Endothelial cell of umbilical vein (primary cell): ENCODE measurements around the gene ADPRH. TPM values are rescaled to one million over a fixed set of nuclear protein-coding genes. Genes with fewer than 3 reads are reported as not detected.

Source experiments
- BruUV-seq: library from RNA; stranded (reverse); fragments of 400-500 nt; replicated peaks from 2 replicates; lab custom pipeline; 2021; lab: Mats Ljungman, UMichigan
- CTCF ChIA-PET: fragments of 300-600, 350-600 bp; sonication (Branson Sonifier 250); formaldehyde crosslinking; loops from one replicate; lab custom pipeline; 2021; ENCODE audit warnings: antibody characterized with exemption, inconsistent platforms; lab: Charles Lee
- POLR2A ChIA-PET: fragments of 300-600, 350-600 bp; sonication (Branson Sonifier 250); formaldehyde crosslinking; loops from one replicate; lab custom pipeline; 2021; ENCODE audit warnings: antibody characterized with exemption, inconsistent platforms; lab: Charles Lee
- DNase-seq: peaks from one replicate; pipeline ENCODE4 v3.0.0-alpha.2; 2011; ENCODE audit warnings: low read depth, low spot score
- FAIRE-seq: peaks from 2 replicates; lab custom pipeline; 2011; peaks lifted over from hg19 to GRCh38; lab: Jason Lieb, UNC
- H2AFZ ChIP-seq: 2 replicates; pipeline ENCODE4 v1.6.0; 2012; ENCODE audit warnings: low read depth, low read length, control low read depth, inconsistent platforms
- H3K27ac ChIP-seq: 2 replicates; pipeline ENCODE4 v1.5.1; 2011; ENCODE audit warnings: low read depth, mild to moderate bottlenecking, control low read depth, low read length, moderate library complexity; ENCODE audit not compliant: insufficient read depth
- H3K27me3 ChIP-seq, 2 experiments: 2 replicates each; pipeline versions ENCODE4 v1.6.0 to v1.6.1; 2011; ENCODE audit warnings: low read length in 2 of 2, mixed read lengths in 1 of 2; ENCODE audit not compliant: control insufficient read depth in 2 of 2, insufficient read depth in 2 of 2
- H3K36me3 ChIP-seq, 2 experiments: 2 replicates in 1 of 2; 3 replicates in 1 of 2; pipeline ENCODE4 v1.5.1; 2011; ENCODE audit warnings: low read length in 2 of 2, mild to moderate bottlenecking in 1 of 2, moderate library complexity in 1 of 2; ENCODE audit not compliant: control insufficient read depth in 2 of 2, insufficient read depth in 2 of 2; ENCODE audit errors: extremely low read depth in 1 of 2
- H3K4me1 ChIP-seq: 3 replicates; pipeline ENCODE4 v1.5.1; 2011; ENCODE audit warnings: mild to moderate bottlenecking, low read length; ENCODE audit not compliant: control insufficient read depth, insufficient read depth; ENCODE audit errors: extremely low read depth
- H3K4me2 ChIP-seq: 2 replicates; pipeline ENCODE4 v1.6.1; 2011; ENCODE audit warnings: low read length, control low read depth, mixed read lengths; ENCODE audit not compliant: insufficient read depth
- H3K4me3 ChIP-seq, 3 experiments: fragments of 200-600 bp in 1 of 3; sonication (generic), shearing (Covaris generic) in 1 of 3; replicated peaks in 1 of 3; 2 replicates each; pipeline ENCODE4 v1.5.1; 2011 to 2016; ENCODE audit warnings: control low read depth in 3 of 3, low read length in 3 of 3, mild to moderate bottlenecking in 2 of 3, inconsistent platforms in 1 of 3, low read depth in 1 of 3, moderate library complexity in 1 of 3; ENCODE audit not compliant: insufficient read depth in 1 of 3
- H3K79me2 ChIP-seq: 2 replicates; pipeline ENCODE4 v1.6.0; 2012; ENCODE audit warnings: low read length, inconsistent platforms; ENCODE audit not compliant: control insufficient read depth, insufficient read depth
- H3K9ac ChIP-seq: replicated peaks from 2 replicates; pipeline ENCODE3; 2011; ENCODE audit warnings: low read length, control low read depth; ENCODE audit not compliant: insufficient read depth; ENCODE audit errors: extremely low read depth
- H3K9me1 ChIP-seq: replicated peaks from 3 replicates; pipeline ENCODE4 v1.6.0; 2011; ENCODE audit warnings: mild to moderate bottlenecking, low read length; ENCODE audit not compliant: control insufficient read depth, insufficient read depth; ENCODE audit errors: extremely low read depth
- H3K9me3 ChIP-seq: replicated peaks from 2 replicates; pipeline ENCODE4 v1.5.1; 2012; ENCODE audit warnings: low read length, inconsistent platforms; ENCODE audit not compliant: control insufficient read depth, insufficient read depth
- H4K20me1 ChIP-seq: replicated peaks from 2 replicates; pipeline ENCODE3; 2011; ENCODE audit warnings: mild to moderate bottlenecking, low read length; ENCODE audit not compliant: control insufficient read depth, insufficient read depth; ENCODE audit errors: extremely low read depth
- CTCF ChIP-seq, 2 donors: IDR thresholded peaks; 1 replicate in 1 of 2; 2 replicates in 1 of 2; pipeline ENCODE4 v1.5.1; 2011; ENCODE audit warnings: low read length in 2 of 2, mild to moderate bottlenecking in 2 of 2, moderate library complexity in 2 of 2, control low read depth in 1 of 2, inconsistent platforms in 1 of 2, low read depth in 1 of 2; ENCODE audit not compliant: insufficient read depth in 1 of 2; ENCODE audit errors: extremely low read depth in 1 of 2
- EZH2 ChIP-seq: IDR thresholded peaks from 2 replicates; pipeline ENCODE4 v1.6.1; 2012; ENCODE audit warnings: borderline replicate concordance, low read depth, mild to moderate bottlenecking, moderate library complexity, low read length, inconsistent platforms; ENCODE audit not compliant: severe bottlenecking
- FOS ChIP-seq: IDR thresholded peaks from 2 replicates; pipeline ENCODE4 v1.6.1; 2011; ENCODE audit warnings: mild to moderate bottlenecking, low read length, moderate library complexity, borderline replicate concordance; ENCODE audit not compliant: insufficient read depth
- GATA2 ChIP-seq: IDR thresholded peaks from 2 replicates; pipeline ENCODE4 v1.7.0; 2011; ENCODE audit warnings: low read depth, mild to moderate bottlenecking, moderate library complexity, mixed read lengths, low read length; ENCODE audit not compliant: insufficient read length, insufficient read depth
- JUN ChIP-seq: IDR thresholded peaks from 2 replicates; pipeline ENCODE4 v1.6.1; 2011; ENCODE audit warnings: borderline replicate concordance, low read depth; ENCODE audit not compliant: insufficient read length, insufficient read depth
- MAX ChIP-seq: IDR thresholded peaks from 2 replicates; pipeline ENCODE4 v1.6.1; 2011; ENCODE audit not compliant: insufficient read depth, insufficient read length
- MYC ChIP-seq: IDR thresholded peaks from one replicate; pipeline ENCODE4 v1.6.1; 2011; ENCODE audit warnings: mild to moderate bottlenecking, low read depth, low read length
- POLR2A ChIP-seq: IDR thresholded peaks from 2 replicates; pipeline ENCODE4 v1.6.1; 2012; ENCODE audit warnings: low read depth, mild to moderate bottlenecking, control low read depth, low read length
- POLR2AphosphoS5 ChIP-seq: IDR thresholded peaks from 2 replicates; pipeline ENCODE4 v1.6.1; 2012; ENCODE audit warnings: low read depth, mild to moderate bottlenecking, control low read depth, low read length, moderate library complexity; ENCODE audit not compliant: insufficient read depth
- dilution Hi-C: fragments of 300-500 bp; cut with MboI; formaldehyde crosslinking; loops from one replicate; pipeline ENCODE4 v1.15.0; 2019; ENCODE audit warnings: low sequenced_read_pairs; ENCODE audit not compliant: extremely low pct_ligation_motif_present
- intact Hi-C: fragments of 100-400 bp; cut with micrococcal nuclease; formaldehyde crosslinking; loops from one replicate; pipeline ENCODE4 v1.10.0; 2022
- polyA plus RNA-seq, 4 experiments: library from polyadenylated mRNA; depleted of rRNA in 3 of 4; stranded (reverse) in 3 of 4; unstranded in 1 of 4; fragments of >200 nt; gene quantifications; 2 replicates each; pipeline versions ENCODE4 v1.2.1 to v1.2.3, GENCODE V29; 2011 to 2012; ENCODE audit warnings: missing spikeins in 1 of 4
- total RNA-seq: library from RNA; stranded (reverse); gene quantifications from 2 replicates; pipeline ENCODE4 v1.2.3, GENCODE V29; 2021

ADPRH gene
- total and polyA plus RNA-seq, 2 donors (not counting 3 experiments of a cell fraction or from before 2014, with no cell fraction given): 3.5 to 8.0 TPM

- H3K27me3 ChIP-seq: peaks cover 0 to 13% of the 10 kb centered on the region in 2 experiments
- POLR2A ChIA-PET: no interaction called here
- no TSS peak for BruUV-seq
- no peak overlapping the region for H2AFZ ChIP-seq
- H4K20me1 ChIP-seq: no peaks in the 10 kb centered on the region
- no peak overlapping the region for H3K27ac ChIP-seq
- H3K9me3 ChIP-seq: no peaks in the 10 kb centered on the region
- H3K36me3 ChIP-seq: no peaks in the 10 kb centered on the region
- H3K79me2 ChIP-seq: no peaks in the 10 kb centered on the region
- TF ChIP-seq JUN (no peak), CTCF (IDR thresholded peaks at IDR 0.05; ENCODE audit: extremely low read depth in 1 of 2, insufficient read depth in 1 of 2, low read depth in 1 of 2, low read length in 2 of 2) (no peak), GATA2 (no peak), POLR2AphosphoS5 (no peak)
- CTCF ChIA-PET: interaction anchor here (1.0 to 2.4 kb wide), 2 partner anchors 9 to 14 kb away, joined by 3 to 6 read pairs; no protein-coding TSS in a partner anchor
- DNase-seq: peak; percentile 31
- no peak overlapping the region for H3K4me3 ChIP-seq
- H3K9ac ChIP-seq: no peak overlapping the region
- H3K4me1 ChIP-seq: no peaks in the 10 kb centered on the region
- no peak for FAIRE-seq
- dilution Hi-C loops: no loop called here
- no peaks in the 10 kb centered on the region for H3K9me1 ChIP-seq
- no peak overlapping the region for H3K4me2 ChIP-seq
- intact Hi-C loops: loop anchor here (10.0 kb wide), 1 partner anchor 281 kb away; no protein-coding TSS in a partner anchor
Measured at GRCh38 chr3:119555309-119555735, 24.0 kb upstream of the ADPRH start.

GRCh38 chr3:119555929-119556328 lies 23.4 kb upstream of the ADPRH start:
- Histone ChIP-seq H3K4me2 (no peak overlapping the region), H3K9me3 (no peaks in the 10 kb centered on the region), H3K9me1 (no peaks in the 10 kb centered on the region), H3K4me3 (no peak overlapping the region), H3K27ac (no peak overlapping the region), H3K79me2 (no peaks in the 10 kb centered on the region), H3K36me3 (no peaks in the 10 kb centered on the region), H3K4me1 (no peaks in the 10 kb centered on the region), H4K20me1 (no peaks in the 10 kb centered on the region), H3K9ac (no peak overlapping the region), H2AFZ (no peak overlapping the region), H3K27me3 (peaks cover 0 to 13% of the 10 kb centered on the region in 2 experiments)
- no peak for DNase-seq
- no TSS peak for BruUV-seq
- dilution Hi-C loops: no loop called here
- POLR2A ChIA-PET: no interaction called here
- intact Hi-C loops: loop anchor here (10.0 kb wide), 1 partner anchor 281 kb away; no protein-coding TSS in a partner anchor
- CTCF ChIA-PET: interaction anchor here (0.7 to 2.4 kb wide), 3 partner anchors 9 to 136 kb away, joined by 3 to 6 read pairs (median 3); no protein-coding TSS in a partner anchor
- no peak for FAIRE-seq
- no peak for TF ChIP-seq EZH2
- TF ChIP-seq CTCF (IDR thresholded peaks at IDR 0.05; ENCODE audit: extremely low read depth in 1 of 2, insufficient read depth in 1 of 2, low read depth in 1 of 2, low read length in 2 of 2): no peak
- no peak for TF ChIP-seq POLR2AphosphoS5
- no peak for TF ChIP-seq FOS
- TF ChIP-seq POLR2A: no peak
- TF ChIP-seq GATA2: no peak
- no peak for TF ChIP-seq MAX
- no peak for TF ChIP-seq JUN
- TF ChIP-seq MYC: no peak
